Astrocyte (in vitro differentiated cells and primary cell): ENCODE results near the gene PTGES3. TPM values are rescaled to one million over a fixed set of nuclear protein-coding genes. Genes with fewer than 3 reads are reported as not detected.

ENCODE experiments used
- DNase-seq: peaks from one replicate; pipeline ENCODE4 v3.0.0-alpha.2; 2010; ENCODE audit warnings: low read depth
- FAIRE-seq: peaks from 2 replicates; lab custom pipeline; 2011; peaks lifted over from hg19 to GRCh38; lab: Jason Lieb, UNC
- H2AFZ ChIP-seq: 2 replicates; pipeline ENCODE4 v1.6.0; 2012; ENCODE audit warnings: low read depth, low read length, inconsistent platforms
- H3K27ac ChIP-seq: 2 replicates; pipeline ENCODE4 v1.5.1; 2011; ENCODE audit warnings: low read depth, low read length, inconsistent platforms
- H3K27me3 ChIP-seq: 2 replicates; pipeline ENCODE4 v1.6.0; 2011; ENCODE audit warnings: low read length, inconsistent platforms; ENCODE audit not compliant: insufficient read depth
- H3K36me3 ChIP-seq: 2 replicates; pipeline ENCODE4 v1.5.1; 2011; ENCODE audit warnings: low read length, inconsistent platforms; ENCODE audit not compliant: insufficient read depth
- H3K4me1 ChIP-seq: 2 replicates; pipeline ENCODE4 v1.5.1; 2011; ENCODE audit warnings: low read length, inconsistent platforms; ENCODE audit not compliant: insufficient read depth
- H3K4me2 ChIP-seq: 2 replicates; pipeline ENCODE4 v1.6.0; 2012; ENCODE audit warnings: low read length, inconsistent platforms
- H3K4me3 ChIP-seq: 2 replicates; pipeline ENCODE4 v1.5.1; 2011; ENCODE audit warnings: low read depth, mild to moderate bottlenecking, low read length, inconsistent platforms; ENCODE audit not compliant: insufficient read depth
- H3K79me2 ChIP-seq: 2 replicates; pipeline ENCODE4 v1.6.0; 2012; ENCODE audit warnings: mild to moderate bottlenecking, low read length, inconsistent platforms; ENCODE audit not compliant: insufficient read depth
- H3K9ac ChIP-seq: 2 replicates; pipeline ENCODE4 v1.6.0; 2012; ENCODE audit warnings: mild to moderate bottlenecking, low read length, inconsistent platforms
- H3K9me3 ChIP-seq: 2 replicates; pipeline ENCODE4 v1.5.1; 2012; ENCODE audit warnings: low read depth, mild to moderate bottlenecking, low read length, inconsistent platforms; ENCODE audit not compliant: insufficient read depth
- H4K20me1 ChIP-seq: 2 replicates; pipeline ENCODE4 v1.6.0; 2012; ENCODE audit warnings: low read length, inconsistent platforms; ENCODE audit not compliant: insufficient read depth
- H3K27ac Mint-ChIP-seq: one replicate; pipeline ENCODE4 v1.8.0; 2021; ENCODE audit warnings: mild to moderate bottlenecking, mixed read lengths; ENCODE audit not compliant: unreplicated experiment
- H3K27me3 Mint-ChIP-seq: one replicate; pipeline ENCODE4 v1.8.0; 2021; ENCODE audit warnings: low read depth, mixed read lengths; ENCODE audit not compliant: unreplicated experiment
- H3K36me3 Mint-ChIP-seq: one replicate; pipeline ENCODE4 v1.8.0; 2021; ENCODE audit warnings: low read depth, mixed read lengths; ENCODE audit not compliant: unreplicated experiment
- H3K4me1 Mint-ChIP-seq: one replicate; pipeline ENCODE4 v1.8.0; 2021; ENCODE audit warnings: low read depth, mixed read lengths; ENCODE audit not compliant: unreplicated experiment
- H3K4me3 Mint-ChIP-seq: one replicate; pipeline ENCODE4 v1.8.0; 2021; ENCODE audit warnings: mild to moderate bottlenecking, moderate library complexity, mixed read lengths; ENCODE audit not compliant: unreplicated experiment
- H3K9me3 Mint-ChIP-seq: one replicate; pipeline ENCODE4 v1.8.0; 2021; ENCODE audit warnings: mild to moderate bottlenecking, mixed read lengths; ENCODE audit not compliant: unreplicated experiment
- CTCF ChIP-seq: IDR thresholded peaks from 2 replicates; pipeline ENCODE4 v1.5.1; 2011; ENCODE audit warnings: low read depth, mild to moderate bottlenecking, inconsistent platforms, low read length, moderate library complexity; ENCODE audit not compliant: insufficient read depth
- EZH2 ChIP-seq: IDR thresholded peaks from 2 replicates; pipeline ENCODE4 v1.6.1; 2012; ENCODE audit warnings: mild to moderate bottlenecking, low read length, inconsistent platforms; ENCODE audit not compliant: insufficient read depth
- total RNA-seq: library from RNA; stranded (reverse); gene quantifications from 2 replicates; pipeline ENCODE4 v1.2.1, GENCODE V29; 2021

The PTGES3 gene
- total RNA-seq, 1 donor from 2014 or later = 226 TPM

GRCh38 chr12:56678852-56679251, 9.2 kb downstream of the PTGES3 start:
- Histone ChIP-seq H3K36me3 (peaks cover 4% of the 10 kb centered on the region), H2AFZ (no peak overlapping the region), H3K4me3 (peak overlapping the region; percentile 20), H3K9ac (no peak overlapping the region), H4K20me1 (peaks cover 94% of the 10 kb centered on the region), H3K4me2 (no peak overlapping the region), H3K79me2 (peaks cover 99% of the 10 kb centered on the region), H3K27me3 (no peaks in the 10 kb centered on the region), H3K27ac (no peak overlapping the region), H3K9me3 (no peaks in the 10 kb centered on the region), H3K4me1 (no peaks in the 10 kb centered on the region)
- H3K4me1 Mint-ChIP-seq = peaks cover 2% of the 10 kb centered on the region
- DNase-seq (no peak), FAIRE-seq (no peak)
- H3K27ac Mint-ChIP-seq = no peak overlapping the region
- no peak overlapping the region for H3K4me3 Mint-ChIP-seq
- TF ChIP-seq EZH2 (no peak), CTCF (no peak)
- no peaks in the 10 kb centered on the region for H3K27me3 Mint-ChIP-seq
- peaks cover 3% of the 10 kb centered on the region for H3K36me3 Mint-ChIP-seq
- H3K9me3 Mint-ChIP-seq = no peaks in the 10 kb centered on the region

GRCh38 chr12:56677680-56678079, 10.4 kb downstream of the PTGES3 start:
- H2AFZ ChIP-seq = no peak overlapping the region

More at GRCh38 chr12:56677680-56678079, 10.4 kb downstream of the PTGES3 start:
- H3K79me2 ChIP-seq = peaks cover 99% of the 10 kb centered on the region
- H3K36me3 ChIP-seq = peaks cover 6% of the 10 kb centered on the region
- no peak overlapping the region for H3K9ac ChIP-seq
- Mint-ChIP-seq H3K4me3 (no peak overlapping the region), H3K36me3 (peaks cover 3% of the 10 kb centered on the region), H3K27ac (peak overlapping the region; percentile 34), H3K4me1 (peaks cover 2% of the 10 kb centered on the region), H3K9me3 (no peaks in the 10 kb centered on the region), H3K27me3 (no peaks in the 10 kb centered on the region)
- H4K20me1 ChIP-seq = peaks cover 91% of the 10 kb centered on the region
- H3K9me3 ChIP-seq = no peaks in the 10 kb centered on the region
- DNase-seq (no peak), FAIRE-seq (no peak)
- H3K4me2 ChIP-seq = no peak overlapping the region
- TF ChIP-seq CTCF = no peak
- TF ChIP-seq EZH2 = no peak
- H3K4me1 ChIP-seq = no peaks in the 10 kb centered on the region
- H3K27me3 ChIP-seq = no peaks in the 10 kb centered on the region
- no peak overlapping the region for H3K27ac ChIP-seq
- H3K4me3 ChIP-seq = no peak overlapping the region
